ENCODE data around the gene CACNB3. TPM values are rescaled to one million over a fixed set of nuclear protein-coding genes. Genes with fewer than 3 reads are reported as not detected.

The CACNB3 gene
- total and polyA plus RNA-seq, 2 of the 13 experiments (the other 11 are each of a cell fraction or from before 2014, with no cell fraction given): 0.29 to 0.54 TPM

GRCh38 chr12:48782457-48783395 is 35.6 kb upstream of the CACNB3 start (continued):
- TF ChIP-seq ZNF766 (CRISPR knock-in tag; IDR thresholded peaks at IDR 0.05; ENCODE audit: borderline replicate concordance): no peak
- TF ChIP-seq ZSCAN9 (CRISPR knock-in tag; IDR thresholded peaks at IDR 0.05; ENCODE audit: borderline replicate concordance): no peak
- no peak for TF ChIP-seq ZFP36L2 (CRISPR knock-in tag; IDR thresholded peaks at IDR 0.05)

GRCh38 chr12:48783432-48783831 is 34.9 kb upstream of the CACNB3 start:
- peaks cover 19% of the 10 kb centered on the region for H3K4me1 ChIP-seq (ENCODE audit: insufficient read depth, low read length)
- TF ChIP-seq ZNF775 (CRISPR knock-in tag; IDR thresholded peaks at IDR 0.05; ENCODE audit: borderline replicate concordance): no peak
- TF ChIP-seq ZBTB38 (CRISPR knock-in tag; IDR thresholded peaks at IDR 0.05): no peak
- TF ChIP-seq MXD1 (CRISPR knock-in tag; IDR thresholded peaks at IDR 0.05): no peak
- TF ChIP-seq PRMT3 (CRISPR knock-in tag; IDR thresholded peaks at IDR 0.05; ENCODE audit: borderline replicate concordance, low read depth): no peak
- no peak for TF ChIP-seq SP4 (CRISPR knock-in tag; IDR thresholded peaks at IDR 0.05)
- TF ChIP-seq YY1 (IDR thresholded peaks at IDR 0.05; ENCODE audit: insufficient read depth, insufficient replicate concordance, low read depth, low read length): no peak
- TF ChIP-seq ONECUT2 (CRISPR knock-in tag; IDR thresholded peaks at IDR 0.05): no peak
- TF ChIP-seq ZNF780A (CRISPR knock-in tag; IDR thresholded peaks at IDR 0.05): no peak
- TF ChIP-seq KLF13 (CRISPR knock-in tag; IDR thresholded peaks at IDR 0.05): no peak
- no peak for TF ChIP-seq U2AF2 (IDR thresholded peaks at IDR 0.05; ENCODE audit: low read depth, low read length)
- TF ChIP-seq ISX (CRISPR knock-in tag; conservative IDR thresholded peaks at IDR 0.05): no peak
- no peak for TF ChIP-seq ZNF782 (CRISPR knock-in tag; IDR thresholded peaks at IDR 0.05; ENCODE audit: borderline replicate concordance)
- no peak for TF ChIP-seq ZKSCAN1 (IDR thresholded peaks at IDR 0.05; ENCODE audit: low read length)
- no peak for TF ChIP-seq ZNF747 (CRISPR knock-in tag; IDR thresholded peaks at IDR 0.05; ENCODE audit: borderline replicate concordance)
- no peak for TF ChIP-seq ZNF446 (CRISPR knock-in tag; IDR thresholded peaks at IDR 0.05)
- no peak overlapping the region for H3K9ac ChIP-seq (ENCODE audit: insufficient read depth, low read depth, low read length)
- no peak overlapping the region for H3K27ac ChIP-seq (ENCODE audit: extremely low read length, insufficient read depth, low read length)
- DNase-seq (ENCODE audit: low spot score) (no peak), ATAC-seq (no peak), FAIRE-seq (no peak)
- H3K36me3 ChIP-seq (replicated peaks in 1 of 2; ENCODE audit: control insufficient read depth in 1 of 2, insufficient read depth in 2 of 2, low read length in 2 of 2): 0 out of 5 replicates have a peak, but pooled peaks cover 0 to 8% of the 10 kb centered on the region in 2 experiments
- no peak overlapping the region for H3K4me2 ChIP-seq (ENCODE audit: low read depth, low read length)
- intact Hi-C loops (cut with micrococcal nuclease; ENCODE audit: unreplicated experiment) (no loop called here), in situ Hi-C loops (cut with HindIII; ENCODE audit: extremely low pct_ligation_motif_present, low pct_unique_long_range_greater_than_20kb) (no loop called here)
- ChIA-PET CTCF (ENCODE audit: low intra/inter-chr PET ratio, low total read pairs) (no interaction called here), POLR2A (interaction anchor here (1.6 kb wide), 1 partner anchor 27 kb away, joined by 3 read pairs; no protein-coding TSS in a partner anchor)
- WGBS (ENCODE audit: low lambda C conversion rate): 93% methylated on average over 4 of the region's 4 CpGs
- BruUV-seq (replicated peaks): no TSS peak
- H3K27me3 ChIP-seq (ENCODE audit: control insufficient read depth in 1 of 2, insufficient read depth in 2 of 2, low read length in 2 of 2): no peaks in the 10 kb centered on the region
- no peaks in the 10 kb centered on the region for H3K9me3 ChIP-seq (ENCODE audit: low read length)
- no peak overlapping the region for H3K4me3 ChIP-seq (replicated peaks in 1 of 3; ENCODE audit: insufficient read depth in 1 of 3, low read depth in 2 of 3, low read length in 3 of 3)
- no peak overlapping the region for H2AFZ ChIP-seq (ENCODE audit: low read length)
- peaks cover 3% of the 10 kb centered on the region for H3K79me2 ChIP-seq (ENCODE audit: insufficient read depth, low read length)
- H4K20me1 ChIP-seq (ENCODE audit: insufficient read depth, low read length): no peaks in the 10 kb centered on the region
